Neural cell (in vitro differentiated cells): ENCODE results near the gene MYLK. TPM values are rescaled to one million over a fixed set of nuclear protein-coding genes. Genes with fewer than 3 reads are reported as not detected.

ENCODE experiments used
- H2AFZ ChIP-seq: fragments of 200-600, 300-800 bp; sonication (generic), shearing (Covaris generic); 2 replicates; pipeline ENCODE4 v1.6.0; 2014; ENCODE audit warnings: low read depth, mild to moderate bottlenecking, antibody characterized with exemption, low read length, moderate library complexity
- H3F3A ChIP-seq: fragments of 200-600 bp; shearing (Covaris generic); 2 replicates; pipeline ENCODE4 v1.6.1; 2016; ENCODE audit warnings: mild to moderate bottlenecking, moderate library complexity, mixed read lengths, antibody characterized with exemption, low read length; ENCODE audit not compliant: insufficient read depth, poor library complexity, severe bottlenecking
- H3K27ac ChIP-seq: fragments of 200-600, 300-800 bp; sonication (generic), shearing (Covaris generic); 2 replicates; pipeline ENCODE4 v1.5.1; 2014; ENCODE audit warnings: mild to moderate bottlenecking, low read length, moderate library complexity
- H3K27me3 ChIP-seq: fragments of 300-800, 200-600 bp; sonication (generic), shearing (Covaris generic); 2 replicates; pipeline ENCODE4 v1.6.0; 2014; ENCODE audit warnings: mild to moderate bottlenecking, low read depth, low read length, moderate library complexity; ENCODE audit not compliant: insufficient read depth
- H3K36me3 ChIP-seq: fragments of 300-800, 200-600 bp; sonication (generic), shearing (Covaris generic); 2 replicates; pipeline ENCODE4 v1.5.1; 2014; ENCODE audit warnings: mild to moderate bottlenecking, antibody characterized with exemption, low read length, moderate library complexity; ENCODE audit not compliant: insufficient read depth
- H3K4me2 ChIP-seq: fragments of 300-800, 200-600 bp; sonication (generic), shearing (Covaris generic); 2 replicates; pipeline ENCODE4 v1.6.0; 2014; ENCODE audit warnings: mild to moderate bottlenecking, low read length
- H3K4me3 ChIP-seq: fragments of 300-800, 200-600 bp; sonication (generic), shearing (Covaris generic); 2 replicates; pipeline ENCODE4 v1.5.1; 2014; ENCODE audit warnings: mild to moderate bottlenecking, low read length, moderate library complexity
- H3K79me2 ChIP-seq: fragments of 200-600 bp; shearing (Covaris generic); replicated peaks from 2 replicates; pipeline ENCODE4 v1.6.0; 2014; ENCODE audit warnings: mild to moderate bottlenecking, low read length, moderate library complexity; ENCODE audit not compliant: insufficient read depth
- H3K9ac ChIP-seq: fragments of 300-800, 200-600 bp; sonication (generic), shearing (Covaris generic); 2 replicates; pipeline ENCODE4 v1.6.1; 2016; ENCODE audit warnings: mild to moderate bottlenecking, low read length, mixed read lengths
- H3K9me2 ChIP-seq: fragments of 200-600 bp; shearing (Covaris generic); 2 replicates; pipeline ENCODE4 v1.6.1; 2016; ENCODE audit warnings: mild to moderate bottlenecking, low read length, mixed read lengths; ENCODE audit not compliant: insufficient read depth
- H3K9me3 ChIP-seq: fragments of 200-600, 300-800 bp; sonication (generic), shearing (Covaris generic); 2 replicates; pipeline ENCODE4 v1.6.1; 2016; ENCODE audit warnings: mild to moderate bottlenecking, mixed run types, low read length, moderate library complexity, mixed read lengths
- H4K20me1 ChIP-seq: fragments of 200-600 bp; shearing (Covaris generic); 2 replicates; pipeline ENCODE4 v1.6.1; 2016; ENCODE audit warnings: mild to moderate bottlenecking, mixed run types; ENCODE audit not compliant: insufficient read depth
- CTCF ChIP-seq: fragments of 450-650 bp; IDR thresholded peaks from 2 replicates; pipeline ENCODE4 v1.5.1; 2014; ENCODE audit warnings: antibody characterized with exemption, mild to moderate bottlenecking, moderate library complexity; ENCODE audit not compliant: poor library complexity, severe bottlenecking
- EP300 ChIP-seq: fragments of 450-650 bp; conservative IDR thresholded peaks from 2 replicates; pipeline ENCODE4 v1.6.1; 2014; ENCODE audit warnings: antibody characterized with exemption, mild to moderate bottlenecking, moderate library complexity; ENCODE audit not compliant: poor library complexity, severe bottlenecking
- EZH2 ChIP-seq: fragments of 200-600, 300-800 bp; shearing (Covaris generic), sonication (generic); IDR thresholded peaks from 2 replicates; pipeline ENCODE4 v1.6.1; 2014; ENCODE audit warnings: antibody characterized with exemption, low read length, borderline replicate concordance, mild to moderate bottlenecking; ENCODE audit not compliant: insufficient read depth, poor library complexity, severe bottlenecking
- MXI1 ChIP-seq: fragments of 450-650 bp; conservative IDR thresholded peaks from 2 replicates; pipeline ENCODE4 v1.6.1; 2014; ENCODE audit warnings: antibody characterized with exemption, mild to moderate bottlenecking; ENCODE audit not compliant: poor library complexity, severe bottlenecking
- POLR2AphosphoS5 ChIP-seq: IDR thresholded peaks from 2 replicates; pipeline ENCODE4 v1.6.1; 2012
- RAD21 ChIP-seq: fragments of 450-650 bp; conservative IDR thresholded peaks from 2 replicates; pipeline ENCODE4 v1.6.1; 2014; ENCODE audit warnings: antibody characterized with exemption, mild to moderate bottlenecking, moderate library complexity
- REST ChIP-seq: IDR thresholded peaks from 2 replicates; pipeline ENCODE4 v1.6.1; 2012; ENCODE audit warnings: borderline replicate concordance
- SMC3 ChIP-seq: fragments of 450-650 bp; conservative IDR thresholded peaks from 2 replicates; pipeline ENCODE4 v1.6.1; 2014; ENCODE audit warnings: antibody characterized with exemption, mild to moderate bottlenecking, moderate library complexity; ENCODE audit not compliant: poor library complexity
- TAF1 ChIP-seq: IDR thresholded peaks from 2 replicates; pipeline ENCODE4 v1.6.1; 2012; ENCODE audit warnings: low read depth
- polyA plus RNA-seq: library from polyadenylated mRNA; depleted of rRNA; stranded (reverse); fragments of >200 nt; gene quantifications from 2 replicates; pipeline ENCODE4 v1.2.3, GENCODE V29; 2014

The MYLK gene
- polyA plus RNA-seq, 1 donor from 2014 or later: 0.43 TPM

- Histone ChIP-seq H3K9me3 (no peaks in the 10 kb centered on the region), H4K20me1 (no peaks in the 10 kb centered on the region), H3K27me3 (no peaks in the 10 kb centered on the region), H3K79me2 (no peaks in the 10 kb centered on the region), H3K4me2 (no peak overlapping the region), H3K36me3 (no peaks in the 10 kb centered on the region), H3K9me2 (no peaks in the 10 kb centered on the region), H3F3A (no peaks in the 10 kb centered on the region), H2AFZ (no peak overlapping the region), H3K4me3 (no peak overlapping the region), H3K9ac (no peak overlapping the region), H3K27ac (no peak overlapping the region)
- TF ChIP-seq CTCF: no peak
- TF ChIP-seq REST: no peak
- no peak for TF ChIP-seq SMC3
- no peak for TF ChIP-seq EZH2
- no peak for TF ChIP-seq RAD21
- TF ChIP-seq TAF1: no peak
- TF ChIP-seq MXI1: no peak
These were observed 219.4 kb downstream of the MYLK start for GRCh38 chr3:123664753-123665152.

GRCh38 chr3:123663977-123664376 is 220.2 kb downstream of the MYLK start:
- Histone ChIP-seq H3K36me3 (no peaks in the 10 kb centered on the region), H3K9me2 (no peaks in the 10 kb centered on the region), H2AFZ (no peak overlapping the region), H4K20me1 (no peaks in the 10 kb centered on the region), H3K27ac (no peak overlapping the region), H3K27me3 (no peaks in the 10 kb centered on the region), H3K79me2 (no peaks in the 10 kb centered on the region), H3K4me3 (no peak overlapping the region), H3K4me2 (no peak overlapping the region), H3K9ac (no peak overlapping the region), H3K9me3 (no peaks in the 10 kb centered on the region), H3F3A (no peaks in the 10 kb centered on the region)
- TF ChIP-seq RAD21 (no peak), TAF1 (no peak), CTCF (no peak), REST (no peak), MXI1 (no peak), EZH2 (no peak), SMC3 (no peak), EP300 (no peak), POLR2AphosphoS5 (no peak)
